HG02970 (cell line): ENCODE results near the gene NPHS1.
"Not testable (repeated sequence)": the region's sequence is repeated elsewhere in the genome, so short reads cannot be mapped to it uniquely, and the experiment has no call there.

Experiments used
- ATAC-seq: cut with Tn5 transposase; IDR thresholded peaks from one replicate; pipeline ENCODE4 v1.9.1; 2021; ENCODE audit warnings: mild to moderate bottlenecking, moderate library complexity, moderate number of reproducible peaks; ENCODE audit not compliant: unreplicated experiment, low FRiP score

The NPHS1 gene

DNA sequence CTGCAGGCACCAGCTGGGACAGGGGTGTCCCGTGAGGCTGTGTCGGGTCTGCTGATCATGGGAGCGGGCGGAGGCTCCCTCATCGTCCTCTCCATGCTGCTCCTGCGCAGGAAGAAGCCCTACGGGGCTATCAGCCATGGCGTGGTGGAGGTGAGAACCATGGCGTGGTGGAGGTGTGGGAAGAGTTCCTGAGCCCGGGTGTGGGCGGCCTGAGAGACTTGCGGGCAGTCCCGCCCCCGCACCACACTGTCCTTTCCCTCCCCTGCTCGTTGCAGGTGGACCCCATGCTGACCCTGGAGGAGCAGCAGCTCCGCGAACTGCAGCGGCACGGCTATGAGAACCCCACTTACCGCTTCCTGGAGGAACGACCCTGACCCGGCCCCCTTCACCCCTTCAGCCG is 26.8 kb upstream of the NPHS1 start:
- ATAC-seq, result no peak

DNA sequence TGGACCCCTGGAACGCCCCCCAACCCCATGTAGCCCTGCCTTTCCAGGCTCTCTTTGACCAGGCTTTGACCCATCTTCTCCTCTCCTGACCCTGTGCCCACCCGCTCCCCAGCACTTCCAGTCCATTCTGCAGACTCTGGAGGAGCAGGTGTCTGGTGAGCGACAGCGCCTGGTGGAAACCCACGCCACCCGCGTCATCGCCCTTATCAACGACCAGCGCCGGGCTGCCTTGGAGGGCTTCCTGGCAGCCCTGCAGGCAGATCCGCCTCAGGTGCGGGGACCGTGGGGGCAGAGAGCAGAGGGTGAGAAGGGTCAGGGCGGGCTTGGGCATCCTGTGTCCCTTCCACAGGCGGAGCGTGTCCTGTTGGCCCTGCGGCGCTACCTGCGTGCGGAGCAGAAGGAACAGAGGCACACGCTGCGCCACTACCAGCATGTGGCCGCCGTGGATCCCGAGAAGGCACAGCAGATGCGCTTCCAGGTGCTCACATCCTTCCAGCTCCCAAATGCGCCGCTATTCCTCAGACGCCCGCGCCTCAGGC is 22.2 kb upstream of the NPHS1 start:
- ATAC-seq, result no peak

GRCh38 chr19:35872180-35872579 is 19.9 kb upstream of the NPHS1 start:
- ATAC-seq, result no peak

DNA sequence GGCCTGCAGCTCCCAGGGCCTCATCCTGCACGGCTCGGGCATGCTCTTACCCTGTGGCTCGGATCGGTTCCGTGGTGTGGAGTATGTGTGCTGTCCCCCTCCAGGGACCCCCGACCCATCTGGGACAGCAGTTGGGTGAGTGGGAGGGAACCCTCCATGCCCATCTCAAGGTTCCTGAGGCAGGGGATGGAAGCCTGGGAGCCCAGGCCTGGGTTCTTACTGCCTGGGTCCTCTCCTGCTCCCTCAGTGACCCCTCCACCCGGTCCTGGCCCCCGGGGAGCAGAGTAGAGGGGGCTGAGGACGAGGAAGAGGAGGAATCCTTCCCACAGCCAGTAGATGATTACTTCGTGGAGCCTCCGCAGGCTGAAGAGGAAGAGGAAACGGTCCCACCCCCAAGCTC is 19.3 kb upstream of the NPHS1 start:
- no peak for ATAC-seq

DNA sequence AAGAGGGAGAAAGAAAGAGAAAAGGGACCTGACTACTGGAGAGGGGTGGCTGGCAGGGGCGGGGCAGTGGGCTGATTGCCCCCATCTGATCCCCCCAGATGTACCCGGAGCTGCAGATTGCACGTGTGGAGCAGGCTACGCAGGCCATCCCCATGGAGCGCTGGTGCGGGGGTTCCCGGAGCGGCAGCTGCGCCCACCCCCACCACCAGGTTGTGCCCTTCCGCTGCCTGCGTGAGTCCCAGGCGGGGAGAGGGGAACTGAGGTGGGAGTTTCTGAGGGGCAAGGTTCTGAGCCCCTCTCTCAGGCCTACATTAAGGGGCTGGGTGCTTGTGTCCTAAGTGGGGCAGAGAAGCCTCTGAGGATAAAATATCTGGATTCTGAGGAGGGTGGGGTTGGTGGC is 18.5 kb upstream of the NPHS1 start:
- ATAC-seq, result no peak

- ATAC-seq, result not testable (repeated sequence)
Observed at GRCh38 chr19:35870124-35870736, 17.9 kb upstream of the NPHS1 start.

DNA sequence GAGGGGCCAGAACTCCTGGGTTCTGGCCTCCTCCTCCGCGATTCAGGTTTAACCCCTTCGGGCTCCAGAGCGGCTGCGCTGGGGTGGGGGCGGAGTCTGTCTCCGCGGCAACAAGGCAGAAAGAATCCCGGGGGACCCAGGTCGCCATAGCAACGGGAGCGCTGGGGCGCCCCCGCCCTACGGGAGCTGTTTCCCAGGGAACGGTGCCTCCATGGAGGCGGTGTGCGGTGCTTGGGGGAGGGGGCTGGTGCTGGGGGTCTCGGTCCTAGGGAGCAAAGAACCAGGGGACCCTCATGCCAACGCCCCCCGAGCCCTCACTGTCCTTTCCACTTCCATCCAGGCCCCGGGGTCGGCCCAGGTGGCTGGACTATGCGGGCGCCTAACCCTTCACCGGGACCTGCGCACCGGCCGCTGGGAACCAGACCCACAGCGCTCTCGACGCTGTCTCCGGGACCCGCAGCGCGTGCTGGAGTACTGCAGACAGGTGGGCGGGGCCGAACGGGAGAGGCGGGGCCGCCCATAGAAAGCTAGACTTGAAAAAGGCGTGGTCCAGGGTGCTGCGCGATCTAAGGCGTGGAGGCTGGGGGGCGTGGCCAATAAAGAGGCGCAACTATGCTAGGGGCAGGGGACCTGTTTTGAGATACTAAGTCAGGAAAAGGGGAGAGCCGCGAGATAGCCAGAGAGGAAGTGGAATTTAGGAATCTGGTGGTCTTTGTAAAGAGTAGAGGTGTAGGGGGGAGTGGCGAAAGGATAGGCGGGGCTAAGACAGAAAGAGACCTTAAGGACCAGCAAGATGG is 17.2 kb upstream of the NPHS1 start:
- no peak for ATAC-seq

DNA sequence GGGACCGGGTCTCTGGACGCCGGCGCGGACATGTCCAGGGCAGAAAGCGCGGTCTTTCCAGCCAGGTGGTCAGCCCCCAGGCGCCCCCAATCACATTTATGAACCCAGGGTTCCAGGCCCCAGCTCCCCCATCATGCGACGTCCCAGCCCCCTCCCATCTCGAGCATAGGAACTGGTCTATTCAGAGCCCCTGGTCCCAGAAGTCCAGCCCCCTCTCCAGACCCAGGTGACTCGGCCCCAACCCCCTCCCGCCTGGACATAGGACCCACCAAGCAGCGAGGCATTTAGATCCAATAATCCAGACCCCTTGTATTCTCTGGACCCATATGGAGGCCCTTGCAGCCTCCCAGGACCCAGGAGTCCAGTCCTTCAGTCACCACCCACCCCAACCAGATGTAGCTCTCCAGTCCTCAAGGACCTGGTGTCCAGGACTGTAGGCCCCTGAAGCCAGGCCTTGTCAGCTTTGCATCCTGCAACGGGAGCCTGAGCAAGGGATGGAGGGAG is 16.6 kb upstream of the NPHS1 start:
- ATAC-seq, result no peak

DNA sequence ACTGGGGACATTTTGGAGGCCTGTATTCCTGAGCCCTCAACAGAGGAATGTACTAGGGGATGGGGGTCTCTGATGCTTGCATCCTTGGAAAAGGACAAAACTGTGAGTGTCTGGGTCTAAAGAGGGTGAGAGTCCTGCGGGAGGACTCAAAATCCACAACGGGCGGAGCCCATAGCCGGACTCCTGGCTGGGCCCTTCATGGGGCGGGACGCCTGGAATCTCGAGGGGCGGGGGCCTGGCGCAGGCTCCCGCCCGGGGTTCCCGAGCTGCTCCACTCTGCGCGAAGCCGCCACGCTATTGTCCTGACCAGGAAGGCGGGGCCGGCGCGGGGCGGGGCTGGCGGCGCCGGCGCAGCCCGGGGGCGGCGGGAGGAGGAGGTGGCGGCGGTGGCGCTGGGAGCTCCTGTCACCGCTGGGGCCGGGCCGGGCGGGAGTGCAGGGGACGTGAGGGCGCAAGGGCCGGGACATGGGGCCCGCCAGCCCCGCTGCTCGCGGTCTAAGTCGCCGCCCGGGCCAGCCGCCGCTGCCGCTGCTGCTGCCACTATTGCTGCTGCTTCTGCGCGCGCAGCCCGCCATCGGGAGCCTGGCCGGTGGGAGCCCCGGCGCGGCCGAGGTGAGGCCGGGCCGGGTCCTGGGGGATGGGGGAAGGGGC is 16.0 kb upstream of the NPHS1 start, which contains the start of gene APLP1:
TSS of gene APLP1 (plus strand) at position 403 of the 651 bp plus-strand sequence. CDS start at position 466, 63 bp downstream.
- no peak for ATAC-seq

- no peak for ATAC-seq
Observed at GRCh38 chr19:35863018-35863417, 10.7 kb upstream of the NPHS1 start.

DNA sequence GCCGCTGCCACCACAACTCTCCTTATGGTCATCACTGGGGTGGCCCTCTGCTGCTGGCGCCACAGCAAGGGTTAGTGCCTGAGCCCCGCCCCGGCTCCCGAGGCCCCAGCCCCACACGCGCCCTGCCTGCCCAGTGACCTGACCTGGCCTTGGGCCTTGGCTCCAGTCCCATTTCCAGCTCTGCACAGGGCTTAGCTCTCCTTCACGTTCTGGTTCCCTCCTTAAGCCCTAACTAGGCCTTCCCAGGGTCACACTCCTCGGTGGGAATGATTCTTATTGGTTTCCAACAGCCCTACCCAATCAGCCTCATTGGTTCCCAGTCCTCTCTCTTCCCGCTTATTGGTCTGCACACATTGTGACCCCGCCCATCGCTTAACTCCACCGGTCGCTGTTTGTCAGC is 10.2 kb upstream of the NPHS1 start:
- no peak for ATAC-seq

GRCh38 chr19:35861640-35862160 is 9.4 kb upstream of the NPHS1 start:
- ATAC-seq, result no peak

GRCh38 chr19:35860818-35861639 is 8.7 kb upstream of the NPHS1 start:
- no peak for ATAC-seq

- no peak for ATAC-seq
Observed at GRCh38 chr19:35860436-35860817, 8.1 kb upstream of the NPHS1 start.

GRCh38 chr19:35859414-35859813 is 7.1 kb upstream of the NPHS1 start:
- ATAC-seq, result no peak

DNA sequence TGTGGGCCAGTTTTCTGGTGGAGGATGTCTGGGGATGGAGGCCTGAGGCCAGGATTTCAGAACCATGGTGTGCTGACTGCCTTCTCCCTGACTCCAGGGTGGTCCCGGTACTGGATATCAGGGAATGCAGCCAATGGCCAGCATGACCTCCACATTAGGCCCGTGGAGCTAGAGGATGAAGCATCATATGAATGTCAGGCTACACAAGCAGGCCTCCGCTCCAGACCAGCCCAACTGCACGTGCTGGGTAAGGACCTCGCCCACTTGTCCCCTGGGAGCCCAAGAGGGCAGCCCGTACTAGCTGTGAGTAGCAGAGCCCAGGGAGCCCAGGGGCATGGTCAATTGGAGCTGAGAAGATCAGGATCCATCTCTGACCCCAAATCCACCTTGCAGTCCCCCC is 6.0 kb upstream of the NPHS1 start:
- ATAC-seq, result no peak

GRCh38 chr19:35856546-35857149 is 4.3 kb upstream of the NPHS1 start, which contains the start of gene KIRREL2:
KIRREL2 (plus strand) TSS chr19:35856911; CDS start chr19:35857120, 209 bp downstream.
- ATAC-seq, result no peak

- no peak for ATAC-seq
Observed at GRCh38 chr19:35853038-35853756, 893 bp upstream of the NPHS1 start.
